PFSK-1 (cell line): Measurements from ENCODE around the gene SCN8A.
A peak's percentile ranks its signal among the peaks of the same experiment; 100 is the strongest.

Experiments
- FOXP2 ChIP-seq: optimal IDR thresholded peaks from 2 replicates; pipeline ENCODE3; 2011; ENCODE audit warnings: borderline replicate concordance, control low read depth, inconsistent platforms; ENCODE audit not compliant: insufficient read depth; ENCODE audit errors: extremely low read length, extremely low read depth
- POLR2AphosphoS5 ChIP-seq: IDR thresholded peaks from 2 replicates; pipeline ENCODE4 v1.6.1; 2012; ENCODE audit warnings: low read depth, mild to moderate bottlenecking, control low read depth, low read length, moderate library complexity
- REST ChIP-seq, 2 experiments: IDR thresholded peaks; 2 replicates each; pipeline versions ENCODE4 v1.6.1 to v1.8.0; 2011 to 2012; ENCODE audit warnings: low read depth in 2 of 2, low read length in 2 of 2, control low read depth in 1 of 2, inconsistent platforms in 1 of 2, mild to moderate bottlenecking in 1 of 2, moderate library complexity in 1 of 2; ENCODE audit not compliant: insufficient read depth in 1 of 2
- SIN3A ChIP-seq: IDR thresholded peaks from 2 replicates; pipeline ENCODE4 v1.6.1; 2012; ENCODE audit warnings: mild to moderate bottlenecking, low read length, moderate library complexity, borderline replicate concordance; ENCODE audit not compliant: insufficient read depth
- TAF1 ChIP-seq: IDR thresholded peaks from 2 replicates; pipeline ENCODE4 v1.6.1; 2012; ENCODE audit warnings: low read length, control low read depth, borderline replicate concordance; ENCODE audit not compliant: insufficient read depth

SCN8A gene

GRCh38 chr12:51729331-51729730 is 138.3 kb downstream of the SCN8A start:
- TF ChIP-seq POLR2AphosphoS5 (no peak), SIN3A (no peak), REST (IDR thresholded peaks at IDR 0.05; ENCODE audit: insufficient read depth in 1 of 2, low read depth in 2 of 2, low read length in 2 of 2) (no peak), FOXP2 (no peak), TAF1 (no peak)

- TF ChIP-seq FOXP2 (no peak), REST (IDR thresholded peaks at IDR 0.05; ENCODE audit: insufficient read depth in 1 of 2, low read depth in 2 of 2, low read length in 2 of 2) (no peak), TAF1 (no peak), SIN3A (no peak), POLR2AphosphoS5 (no peak)
These were observed 139.7 kb downstream of the SCN8A start for GRCh38 chr12:51730745-51731144.

GRCh38 chr12:51740536-51740935 is 149.5 kb downstream of the SCN8A start:
- TF ChIP-seq REST (IDR thresholded peaks at IDR 0.05; ENCODE audit: insufficient read depth in 1 of 2, low read depth in 2 of 2, low read length in 2 of 2) (peak; percentile 31 to 80; a peak in 3 of 4 replicates), TAF1 (no peak)

- TF ChIP-seq REST (IDR thresholded peaks at IDR 0.05; ENCODE audit: insufficient read depth in 1 of 2, low read depth in 2 of 2, low read length in 2 of 2) (no peak), SIN3A (no peak), FOXP2 (no peak), TAF1 (no peak), POLR2AphosphoS5 (no peak)
These were observed 153.2 kb downstream of the SCN8A start for GRCh38 chr12:51744235-51744634.

GRCh38 chr12:51744957-51745356 is 153.9 kb downstream of the SCN8A start:
- TF ChIP-seq SIN3A (no peak), POLR2AphosphoS5 (no peak), REST (IDR thresholded peaks at IDR 0.05; ENCODE audit: insufficient read depth in 1 of 2, low read depth in 2 of 2, low read length in 2 of 2) (no peak), FOXP2 (no peak), TAF1 (no peak)
